HG02981 (cell line): ENCODE data around the gene OSBPL9.
A peak's percentile ranks its signal among the peaks of the same experiment; 100 is the strongest.

Source experiments
- ATAC-seq: cut with Tn5 transposase; IDR thresholded peaks from one replicate; pipeline ENCODE4 v1.9.1; 2021; ENCODE audit warnings: mild to moderate bottlenecking, moderate library complexity; ENCODE audit not compliant: unreplicated experiment

The OSBPL9 gene

GRCh38 chr1:51616903-51617708, at the start of gene OSBPL9:
Gene OSBPL9 (plus strand): TSS chr1:51617092. CDS start chr1:51617111, 19 bp downstream.
- ATAC-seq: peak; percentile 92

- no peak for ATAC-seq
Measured at GRCh38 chr1:51567653-51568052, 49.2 kb upstream of the OSBPL9 start.

GRCh38 chr1:51568231-51568935, 48.5 kb upstream of the OSBPL9 start:
- no peak for ATAC-seq

- peak; percentile 89 for ATAC-seq
Measured at GRCh38 chr1:51569284-51570062, 47.4 kb upstream of the OSBPL9 start.

GRCh38 chr1:51570063-51570710, 46.7 kb upstream of the OSBPL9 start:
- ATAC-seq: peak; percentile 30

- no peak for ATAC-seq
Measured at GRCh38 chr1:51572365-51572764, 44.5 kb upstream of the OSBPL9 start.

- no peak for ATAC-seq
Measured at GRCh38 chr1:51574796-51575195, 42.1 kb upstream of the OSBPL9 start.

- no peak for ATAC-seq
Measured at GRCh38 chr1:51575406-51576084, 41.3 kb upstream of the OSBPL9 start.

GRCh38 chr1:51576085-51576444, 40.8 kb upstream of the OSBPL9 start:
- ATAC-seq: no peak

- ATAC-seq: no peak
Measured at GRCh38 chr1:51576923-51577322, 40.0 kb upstream of the OSBPL9 start.

GRCh38 chr1:51578383-51579109, 38.3 kb upstream of the OSBPL9 start:
- peak; percentile 82 for ATAC-seq

GRCh38 chr1:51581238-51581637, 35.7 kb upstream of the OSBPL9 start:
- ATAC-seq: no peak

- no peak for ATAC-seq
Measured at GRCh38 chr1:51583532-51583931, 33.4 kb upstream of the OSBPL9 start.

- no peak for ATAC-seq
Measured at GRCh38 chr1:51584021-51584420, 32.9 kb upstream of the OSBPL9 start.

GRCh38 chr1:51592711-51593110, 24.2 kb upstream of the OSBPL9 start:
- ATAC-seq: no peak

- no peak for ATAC-seq
Measured at GRCh38 chr1:51594716-51595115, 22.2 kb upstream of the OSBPL9 start.

GRCh38 chr1:51600529-51600928, 16.4 kb upstream of the OSBPL9 start:
- no peak for ATAC-seq

- ATAC-seq: no peak
Measured at GRCh38 chr1:51600965-51601364, 15.9 kb upstream of the OSBPL9 start.

- no peak for ATAC-seq
Measured at GRCh38 chr1:51605961-51606723, 10.8 kb upstream of the OSBPL9 start.
